ENCODE results near the gene PHOX2B.

DNA sequence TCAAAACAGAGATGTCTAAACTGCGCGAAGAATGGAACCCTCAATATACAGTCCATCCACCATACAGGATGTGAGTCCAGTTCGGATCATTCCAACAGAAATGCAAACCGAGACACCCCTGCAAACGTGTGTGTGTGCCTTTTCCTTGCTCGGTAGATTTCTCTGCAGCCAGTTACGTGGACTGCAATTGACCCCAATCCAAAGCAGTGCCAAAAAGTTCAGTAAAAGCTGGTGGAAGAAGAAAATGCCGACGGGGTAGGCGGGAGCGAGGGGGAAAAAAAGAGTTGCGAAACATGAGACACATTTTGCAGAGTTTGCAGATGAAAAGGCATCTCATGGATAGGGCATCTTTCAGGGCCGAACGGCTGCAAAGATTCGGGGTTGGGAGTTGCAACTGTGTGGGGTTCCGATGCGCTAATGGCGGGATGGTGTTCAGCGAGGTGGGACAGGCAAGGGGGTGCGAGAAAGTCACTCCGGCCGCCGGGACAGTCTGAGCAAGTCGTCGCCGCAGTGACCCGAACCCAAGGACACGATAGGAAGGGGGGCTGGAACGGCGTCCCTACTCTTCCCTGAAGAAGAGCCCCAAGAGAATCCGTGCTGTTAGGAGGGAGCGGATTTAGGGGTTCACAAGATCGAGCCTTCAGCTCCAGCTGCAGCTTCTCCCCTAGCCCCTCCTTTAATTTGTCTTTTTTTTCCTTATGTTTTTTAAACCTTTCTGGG lies 3.8 kb downstream of the PHOX2B start:
- TF ChIP-seq YY1 (IDR thresholded peaks at IDR 0.05; ENCODE audit: borderline replicate concordance in 1 of 3, control insufficient read depth in 1 of 3, extremely low read depth in 1 of 3, insufficient read depth in 3 of 3, insufficient read length in 1 of 3, insufficient replicate concordance in 2 of 3, low read depth in 1 of 3, low read length in 2 of 3) = no peak
- TF ChIP-seq, protein P1, sequence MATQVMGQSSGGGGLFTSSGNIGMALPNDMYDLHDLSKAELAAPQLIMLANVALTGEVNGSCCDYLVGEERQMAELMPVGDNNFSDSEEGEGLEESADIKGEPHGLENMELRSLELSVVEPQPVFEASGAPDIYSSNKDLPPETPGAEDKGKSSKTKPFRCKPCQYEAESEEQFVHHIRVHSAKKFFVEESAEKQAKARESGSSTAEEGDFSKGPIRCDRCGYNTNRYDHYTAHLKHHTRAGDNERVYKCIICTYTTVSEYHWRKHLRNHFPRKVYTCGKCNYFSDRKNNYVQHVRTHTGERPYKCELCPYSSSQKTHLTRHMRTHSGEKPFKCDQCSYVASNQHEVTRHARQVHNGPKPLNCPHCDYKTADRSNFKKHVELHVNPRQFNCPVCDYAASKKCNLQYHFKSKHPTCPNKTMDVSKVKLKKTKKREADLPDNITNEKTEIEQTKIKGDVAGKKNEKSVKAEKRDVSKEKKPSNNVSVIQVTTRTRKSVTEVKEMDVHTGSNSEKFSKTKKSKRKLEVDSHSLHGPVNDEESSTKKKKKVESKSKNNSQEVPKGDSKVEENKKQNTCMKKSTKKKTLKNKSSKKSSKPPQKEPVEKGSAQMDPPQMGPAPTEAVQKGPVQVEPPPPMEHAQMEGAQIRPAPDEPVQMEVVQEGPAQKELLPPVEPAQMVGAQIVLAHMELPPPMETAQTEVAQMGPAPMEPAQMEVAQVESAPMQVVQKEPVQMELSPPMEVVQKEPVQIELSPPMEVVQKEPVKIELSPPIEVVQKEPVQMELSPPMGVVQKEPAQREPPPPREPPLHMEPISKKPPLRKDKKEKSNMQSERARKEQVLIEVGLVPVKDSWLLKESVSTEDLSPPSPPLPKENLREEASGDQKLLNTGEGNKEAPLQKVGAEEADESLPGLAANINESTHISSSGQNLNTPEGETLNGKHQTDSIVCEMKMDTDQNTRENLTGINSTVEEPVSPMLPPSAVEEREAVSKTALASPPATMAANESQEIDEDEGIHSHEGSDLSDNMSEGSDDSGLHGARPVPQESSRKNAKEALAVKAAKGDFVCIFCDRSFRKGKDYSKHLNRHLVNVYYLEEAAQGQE (IDR thresholded peaks at IDR 0.05; ENCODE audit: borderline replicate concordance) = no peak
- TF ChIP-seq, protein P1 (CRISPR knock-in tag; IDR thresholded peaks at IDR 0.05; ENCODE audit: low read depth) = no peak
- TF ChIP-seq SP2 (IDR thresholded peaks at IDR 0.05; ENCODE audit: extremely low read depth, low read depth, low read length, poor library complexity, severe bottlenecking) = no peak
- no peak for TF ChIP-seq EGR1 (conservative IDR thresholded peaks at IDR 0.05)
- TF ChIP-seq USF2 (CRISPR knock-in tag; IDR thresholded peaks at IDR 0.05) = no peak
- TF ChIP-seq, protein P2, sequence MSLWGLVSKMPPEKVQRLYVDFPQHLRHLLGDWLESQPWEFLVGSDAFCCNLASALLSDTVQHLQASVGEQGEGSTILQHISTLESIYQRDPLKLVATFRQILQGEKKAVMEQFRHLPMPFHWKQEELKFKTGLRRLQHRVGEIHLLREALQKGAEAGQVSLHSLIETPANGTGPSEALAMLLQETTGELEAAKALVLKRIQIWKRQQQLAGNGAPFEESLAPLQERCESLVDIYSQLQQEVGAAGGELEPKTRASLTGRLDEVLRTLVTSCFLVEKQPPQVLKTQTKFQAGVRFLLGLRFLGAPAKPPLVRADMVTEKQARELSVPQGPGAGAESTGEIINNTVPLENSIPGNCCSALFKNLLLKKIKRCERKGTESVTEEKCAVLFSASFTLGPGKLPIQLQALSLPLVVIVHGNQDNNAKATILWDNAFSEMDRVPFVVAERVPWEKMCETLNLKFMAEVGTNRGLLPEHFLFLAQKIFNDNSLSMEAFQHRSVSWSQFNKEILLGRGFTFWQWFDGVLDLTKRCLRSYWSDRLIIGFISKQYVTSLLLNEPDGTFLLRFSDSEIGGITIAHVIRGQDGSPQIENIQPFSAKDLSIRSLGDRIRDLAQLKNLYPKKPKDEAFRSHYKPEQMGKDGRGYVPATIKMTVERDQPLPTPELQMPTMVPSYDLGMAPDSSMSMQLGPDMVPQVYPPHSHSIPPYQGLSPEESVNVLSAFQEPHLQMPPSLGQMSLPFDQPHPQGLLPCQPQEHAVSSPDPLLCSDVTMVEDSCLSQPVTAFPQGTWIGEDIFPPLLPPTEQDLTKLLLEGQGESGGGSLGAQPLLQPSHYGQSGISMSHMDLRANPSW (CRISPR knock-in tag; IDR thresholded peaks at IDR 0.05) = no peak
- no peak for TF ChIP-seq TAF1 (IDR thresholded peaks at IDR 0.05; ENCODE audit: control insufficient read depth, extremely low read depth, insufficient read depth, low read length, severe bottlenecking)
